Prostate gland (tissue), 2 donors: ENCODE measurements around the gene SETMAR. TPM values are rescaled to one million over a fixed set of nuclear protein-coding genes. Genes with fewer than 3 reads are reported as not detected.
"Not testable (repeated sequence)": the region's sequence is repeated elsewhere in the genome, so short reads cannot be mapped to it uniquely, and the experiment has no call there.

Source experiments
- DNase-seq: peaks from one replicate; pipeline ENCODE4 v3.0.0-alpha.2; 2019; ENCODE audit warnings: low spot score
- H3K27ac ChIP-seq, 2 donors: fragments of 200-600 bp; sonication (generic); 2 replicates each; pipeline ENCODE4 v1.5.1; 2017 to 2019
- H3K27me3 ChIP-seq: fragments of 200-600 bp; sonication (generic); replicated peaks from 2 replicates; pipeline ENCODE4 v1.5.1; 2019; ENCODE audit not compliant: insufficient read depth
- H3K36me3 ChIP-seq, 2 donors: fragments of 200-600 bp; sonication (generic); 1 replicate in 1 of 2; 2 replicates in 1 of 2; pipeline versions ENCODE4 v1.5.1 to v1.8.1; 2017 to 2019
- H3K4me1 ChIP-seq: fragments of 200-600 bp; sonication (generic); replicated peaks from 2 replicates; pipeline ENCODE4 v1.5.1; 2019
- H3K4me3 ChIP-seq, 2 donors: fragments of 200-600 bp; sonication (generic); 2 replicates each; pipeline ENCODE4 v1.5.1; 2017 to 2019
- H3K9me3 ChIP-seq: fragments of 200-600 bp; sonication (generic); 2 replicates; pipeline ENCODE4 v1.5.1; 2017
- POLR2A ChIP-seq: fragments of 450-650 bp; IDR thresholded peaks from one replicate; pipeline ENCODE4 v1.6.1; 2016; ENCODE audit warnings: antibody characterized with exemption, mild to moderate bottlenecking
- POLR2AphosphoS5 ChIP-seq: sonication (generic); formaldehyde crosslinking; IDR thresholded peaks from one replicate; pipeline ENCODE4 v1.6.1; 2017; ENCODE audit warnings: antibody characterized with exemption
- WGBS: methylation state at CpG from one replicate; pipeline ENCODE4 v1.1.5; 2018; 5-methylcytosine and 5-hydroxymethylcytosine counted together
- intact Hi-C: fragments of 100-400 bp; cut with DNase I; formaldehyde crosslinking; loops from one replicate; pipeline ENCODE4 v1.14.2; 2022
- total RNA-seq, 2 donors: library from RNA; depleted of rRNA; stranded (reverse); fragments of >200 nt; gene quantifications; one replicate each; pipeline ENCODE4 v1.1.0, GENCODE V29; 2016
- TF ChIP-seq, protein P1 (sequence below), 4 experiments: fragments of 200-600 bp in 2 of 4; fragments of 450-650 bp in 2 of 4; sonication (generic) in 2 of 4; IDR thresholded peaks; 1 replicate in 3 of 4; 2 replicates in 1 of 4; pipeline ENCODE4 v1.5.1; 2016 to 2019; ENCODE audit warnings: antibody characterized with exemption in 4 of 4, mild to moderate bottlenecking in 2 of 4, moderate library complexity in 2 of 4

The SETMAR gene
- total RNA-seq, 2 donors from 2014 or later = 39.8 to 42.8 TPM

- TF ChIP-seq POLR2A = no peak
- TF ChIP-seq POLR2AphosphoS5 = no peak
- TF ChIP-seq, protein P1, sequence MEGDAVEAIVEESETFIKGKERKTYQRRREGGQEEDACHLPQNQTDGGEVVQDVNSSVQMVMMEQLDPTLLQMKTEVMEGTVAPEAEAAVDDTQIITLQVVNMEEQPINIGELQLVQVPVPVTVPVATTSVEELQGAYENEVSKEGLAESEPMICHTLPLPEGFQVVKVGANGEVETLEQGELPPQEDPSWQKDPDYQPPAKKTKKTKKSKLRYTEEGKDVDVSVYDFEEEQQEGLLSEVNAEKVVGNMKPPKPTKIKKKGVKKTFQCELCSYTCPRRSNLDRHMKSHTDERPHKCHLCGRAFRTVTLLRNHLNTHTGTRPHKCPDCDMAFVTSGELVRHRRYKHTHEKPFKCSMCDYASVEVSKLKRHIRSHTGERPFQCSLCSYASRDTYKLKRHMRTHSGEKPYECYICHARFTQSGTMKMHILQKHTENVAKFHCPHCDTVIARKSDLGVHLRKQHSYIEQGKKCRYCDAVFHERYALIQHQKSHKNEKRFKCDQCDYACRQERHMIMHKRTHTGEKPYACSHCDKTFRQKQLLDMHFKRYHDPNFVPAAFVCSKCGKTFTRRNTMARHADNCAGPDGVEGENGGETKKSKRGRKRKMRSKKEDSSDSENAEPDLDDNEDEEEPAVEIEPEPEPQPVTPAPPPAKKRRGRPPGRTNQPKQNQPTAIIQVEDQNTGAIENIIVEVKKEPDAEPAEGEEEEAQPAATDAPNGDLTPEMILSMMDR (IDR thresholded peaks at IDR 0.05) = no peak
- peaks cover 6% of the 10 kb centered on the region for H3K4me1 ChIP-seq
- no peaks in the 10 kb centered on the region for H3K9me3 ChIP-seq
- no peaks in the 10 kb centered on the region for H3K36me3 ChIP-seq
- DNase-seq = no peak
- intact Hi-C loops = no loop called here
- peak overlapping the region; percentile 64 to 69 for H3K4me3 ChIP-seq
- WGBS = 76% methylated on average over 11 of the region's 11 CpGs
- no peaks in the 10 kb centered on the region for H3K27me3 ChIP-seq
- peak overlapping the region; percentile 92 to 95 for H3K27ac ChIP-seq
Observed at GRCh38 chr3:4302747-4303146, 422 bp upstream of the SETMAR start.

GRCh38 chr3:4305210-4305609 is 2.0 kb downstream of the SETMAR start:
- WGBS = 32% methylated on average over 7 of the region's 7 CpGs
- H3K4me1 ChIP-seq = not testable (repeated sequence)
- intact Hi-C loops = loop anchor here (5.0 kb wide), 1 partner anchor 187 kb away; the partner anchor contains the start of gene ITPR1

GRCh38 chr3:4306091-4306490 is 2.9 kb downstream of the SETMAR start:
- DNase-seq = no peak
- Histone ChIP-seq H3K36me3 (no peaks in the 10 kb centered on the region), H3K9me3 (no peaks in the 10 kb centered on the region), H3K4me1 (peaks cover 8% of the 10 kb centered on the region), H3K4me3 (peak overlapping the region in 1 of 2 donors; percentile 2), H3K27ac (peak overlapping the region; percentile 92 to 95), H3K27me3 (no peaks in the 10 kb centered on the region)
- 35% methylated on average over 8 of the region's 8 CpGs for WGBS
- intact Hi-C loops = loop anchor here (5.0 kb wide), 1 partner anchor 186 kb away; the partner anchor contains the start of gene ITPR1
- TF ChIP-seq POLR2A = no peak
- TF ChIP-seq, protein P1 (IDR thresholded peaks at IDR 0.05) = no peak
- TF ChIP-seq POLR2AphosphoS5 = no peak

More at GRCh38 chr3:4305210-4305609, 2.0 kb downstream of the SETMAR start:
- peak overlapping the region in 1 of 2 donors; percentile 5 for H3K4me3 ChIP-seq
- H3K36me3 ChIP-seq, H3K9me3 ChIP-seq, DNase-seq, H3K27me3 ChIP-seq: not testable (repeated sequence)
- H3K27ac ChIP-seq = peak overlapping the region; percentile 92 to 95

GRCh38 chr3:4306860-4307259 is 3.7 kb downstream of the SETMAR start:
- TF ChIP-seq POLR2AphosphoS5 (peak; percentile 65), POLR2A (no peak)
- TF ChIP-seq, protein P1 (IDR thresholded peaks at IDR 0.05) = no peak
- Histone ChIP-seq H3K36me3 (no peaks in the 10 kb centered on the region), H3K27me3 (no peaks in the 10 kb centered on the region), H3K9me3 (no peaks in the 10 kb centered on the region), H3K4me1 (peaks cover 11% of the 10 kb centered on the region), H3K27ac (peak overlapping the region; percentile 92 to 95), H3K4me3 (no peak overlapping the region)
- WGBS = 23% methylated on average over 2 of the region's 2 CpGs
- intact Hi-C loops = loop anchor here (5.0 kb wide), 1 partner anchor 185 kb away; the partner anchor contains the start of gene ITPR1
- DNase-seq = peak; percentile 30

DNA sequence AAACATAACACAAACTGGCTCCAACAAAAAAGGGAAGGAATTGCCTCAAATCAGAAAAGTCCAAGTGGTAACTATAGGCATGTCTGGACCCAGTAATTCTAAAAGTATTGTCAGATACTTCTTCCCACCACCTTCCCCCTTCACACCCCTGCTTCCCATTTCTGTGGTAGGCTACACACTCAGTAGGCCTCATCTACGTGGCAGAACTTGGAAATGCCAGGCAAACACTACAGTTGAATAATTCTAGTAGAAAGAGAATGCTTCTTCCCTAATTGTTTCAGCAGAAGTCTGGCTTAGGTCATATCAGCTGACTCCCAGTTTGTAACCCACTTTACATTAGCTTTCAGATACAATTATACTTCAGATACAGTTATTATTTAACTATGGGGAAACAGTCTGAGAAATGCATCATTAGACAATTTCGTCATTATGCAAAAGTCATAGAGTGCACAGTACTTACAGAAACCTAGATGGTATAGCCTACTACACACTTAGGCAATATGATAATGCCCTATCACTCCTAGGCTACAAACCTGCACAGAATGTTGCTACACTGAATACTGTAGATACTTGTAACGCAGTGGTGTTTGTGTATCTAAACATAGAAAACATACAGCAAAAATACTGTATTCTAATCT is 6.4 kb downstream of the SETMAR start:
- intact Hi-C loops = loop anchor here (5.0 kb wide), 1 partner anchor 183 kb away; the partner anchor contains the start of gene ITPR1
- no peaks in the 10 kb centered on the region for H3K9me3 ChIP-seq
- peaks cover 13% of the 10 kb centered on the region for H3K4me1 ChIP-seq

More for the DNA sequence above, 6.4 kb downstream of the SETMAR start:
- Histone ChIP-seq H3K4me3 (no peak overlapping the region), H3K27ac (peak overlapping the region; percentile 5 to 41), H3K27me3 (no peaks in the 10 kb centered on the region), H3K36me3 (no peaks in the 10 kb centered on the region)
- 77% methylated on average over 3 of the region's 3 CpGs for WGBS
- no peak for TF ChIP-seq POLR2A
- TF ChIP-seq, protein P1 (IDR thresholded peaks at IDR 0.05) = no peak
- no peak for TF ChIP-seq POLR2AphosphoS5
- no peak for DNase-seq
